ENCODE results near the gene MAST2. TPM values are rescaled to one million over a fixed set of nuclear protein-coding genes. Genes with fewer than 3 reads are reported as not detected.
"Not testable (repeated sequence)": the region's sequence is repeated elsewhere in the genome, so short reads cannot be mapped to it uniquely, and the experiment has no call there.

Gene MAST2
- total and polyA plus RNA-seq, 2 donors: 40.0 to 53.0 TPM

GRCh38 chr1:45930258-45931150 lies 127.1 kb downstream of the MAST2 start:
- WGBS: 74% methylated on average over 7 of the region's 7 CpGs
- peaks cover 1% of the 10 kb centered on the region for H3K36me3 ChIP-seq (ENCODE audit: insufficient read depth)
- no peak overlapping the region for H3K4me3 ChIP-seq (ENCODE audit: low read depth, low read length)
- no peaks in the 10 kb centered on the region for H3K4me1 ChIP-seq (ENCODE audit: insufficient read depth)
- H3K27ac ChIP-seq (ENCODE audit: low read depth): no peak overlapping the region
- DNase-seq (ENCODE audit: extremely low spot score): no peak

- H3K36me3 ChIP-seq (ENCODE audit: insufficient read depth); DNase-seq (ENCODE audit: extremely low spot score); H3K27ac ChIP-seq (ENCODE audit: low read depth); H3K4me3 ChIP-seq (ENCODE audit: low read depth, low read length); H3K4me1 ChIP-seq (ENCODE audit: insufficient read depth): not testable (repeated sequence)
- 91% methylated on average over 6 of the region's 6 CpGs for WGBS
Observed at GRCh38 chr1:45932205-45932604, 128.8 kb downstream of the MAST2 start.

GRCh38 chr1:45934947-45935346 lies 131.5 kb downstream of the MAST2 start:
- no peak overlapping the region for H3K4me3 ChIP-seq (ENCODE audit: low read depth, low read length)
- no peaks in the 10 kb centered on the region for H3K4me1 ChIP-seq (ENCODE audit: insufficient read depth)
- no peak for DNase-seq (ENCODE audit: extremely low spot score)
- no peak overlapping the region for H3K27ac ChIP-seq (ENCODE audit: low read depth)
- H3K36me3 ChIP-seq (ENCODE audit: insufficient read depth): peaks cover 1% of the 10 kb centered on the region
- WGBS: 92% methylated on average over 3 of the region's 3 CpGs

GRCh38 chr1:45938029-45938428 lies 134.6 kb downstream of the MAST2 start:
- Histone ChIP-seq H3K4me3 (ENCODE audit: low read depth, low read length) (no peak overlapping the region), H3K27ac (ENCODE audit: low read depth) (no peak overlapping the region), H3K36me3 (ENCODE audit: insufficient read depth) (peaks cover 1% of the 10 kb centered on the region), H3K4me1 (ENCODE audit: insufficient read depth) (no peaks in the 10 kb centered on the region)
- DNase-seq (ENCODE audit: extremely low spot score): no peak

GRCh38 chr1:45942411-45942810 lies 139.0 kb downstream of the MAST2 start:
- DNase-seq (ENCODE audit: extremely low spot score): no peak
- Histone ChIP-seq H3K27ac (ENCODE audit: low read depth) (no peak overlapping the region), H3K4me3 (ENCODE audit: low read depth, low read length) (no peak overlapping the region), H3K36me3 (ENCODE audit: insufficient read depth) (no peaks in the 10 kb centered on the region), H3K4me1 (ENCODE audit: insufficient read depth) (no peaks in the 10 kb centered on the region)
- WGBS: 95% methylated on average over 1 of the region's 1 CpG

- H3K4me1 ChIP-seq (ENCODE audit: insufficient read depth): no peaks in the 10 kb centered on the region
- H3K27ac ChIP-seq (ENCODE audit: low read depth): no peak overlapping the region
- no peak overlapping the region for H3K4me3 ChIP-seq (ENCODE audit: low read depth, low read length)
- 54% methylated on average over 1 of the region's 1 CpG for WGBS
- no peaks in the 10 kb centered on the region for H3K36me3 ChIP-seq (ENCODE audit: insufficient read depth)
- DNase-seq (ENCODE audit: extremely low spot score): no peak
Observed at GRCh38 chr1:45943185-45943584, 139.8 kb downstream of the MAST2 start.

- H3K4me1 ChIP-seq (ENCODE audit: insufficient read depth): no peaks in the 10 kb centered on the region
- DNase-seq (ENCODE audit: extremely low spot score): no peak
- no peaks in the 10 kb centered on the region for H3K36me3 ChIP-seq (ENCODE audit: insufficient read depth)
- 37% methylated on average over 2 of the region's 2 CpGs for WGBS
- no peak overlapping the region for H3K4me3 ChIP-seq (ENCODE audit: low read depth, low read length)
- no peak overlapping the region for H3K27ac ChIP-seq (ENCODE audit: low read depth)
Observed at GRCh38 chr1:45945426-45945825, 142.0 kb downstream of the MAST2 start.

- H3K4me1 ChIP-seq (ENCODE audit: insufficient read depth): not testable (repeated sequence)
Observed at GRCh38 chr1:45949462-45949861, 146.1 kb downstream of the MAST2 start.

GRCh38 chr1:45952072-45952471 lies 148.7 kb downstream of the MAST2 start:
- Histone ChIP-seq H3K36me3 (ENCODE audit: insufficient read depth) (no peaks in the 10 kb centered on the region), H3K4me1 (ENCODE audit: insufficient read depth) (no peaks in the 10 kb centered on the region), H3K4me3 (ENCODE audit: low read depth, low read length) (no peak overlapping the region), H3K27ac (ENCODE audit: low read depth) (no peak overlapping the region)
- 83% methylated on average over 2 of the region's 2 CpGs for WGBS
- DNase-seq (ENCODE audit: extremely low spot score): no peak

More at GRCh38 chr1:45949462-45949861, 146.1 kb downstream of the MAST2 start:
- H3K4me3 ChIP-seq (ENCODE audit: low read depth, low read length); DNase-seq (ENCODE audit: extremely low spot score); H3K36me3 ChIP-seq (ENCODE audit: insufficient read depth); H3K27ac ChIP-seq (ENCODE audit: low read depth): not testable (repeated sequence)
- WGBS: 91% methylated on average over 2 of the region's 2 CpGs

GRCh38 chr1:45953934-45954847 lies 150.8 kb downstream of the MAST2 start:
- 26% methylated on average over 9 of the region's 9 CpGs for WGBS
- no peak for DNase-seq (ENCODE audit: extremely low spot score)
- H3K4me3 ChIP-seq (ENCODE audit: low read depth, low read length): no peak overlapping the region
- H3K36me3 ChIP-seq (ENCODE audit: insufficient read depth): no peaks in the 10 kb centered on the region
- peak overlapping the region; percentile 71 for H3K27ac ChIP-seq (ENCODE audit: low read depth)
- H3K4me1 ChIP-seq (ENCODE audit: insufficient read depth): no peaks in the 10 kb centered on the region

GRCh38 chr1:45957684-45958083 lies 154.3 kb downstream of the MAST2 start:
- no peaks in the 10 kb centered on the region for H3K4me1 ChIP-seq (ENCODE audit: insufficient read depth)
- no peak for DNase-seq (ENCODE audit: extremely low spot score)
- no peaks in the 10 kb centered on the region for H3K36me3 ChIP-seq (ENCODE audit: insufficient read depth)
- H3K4me3 ChIP-seq (ENCODE audit: low read depth, low read length): no peak overlapping the region
- H3K27ac ChIP-seq (ENCODE audit: low read depth): no peak overlapping the region
- 74% methylated on average over 2 of the region's 2 CpGs for WGBS

GRCh38 chr1:45958317-45958716 lies 154.9 kb downstream of the MAST2 start:
- Histone ChIP-seq H3K36me3 (ENCODE audit: insufficient read depth) (no peaks in the 10 kb centered on the region), H3K27ac (ENCODE audit: low read depth) (no peak overlapping the region), H3K4me1 (ENCODE audit: insufficient read depth) (no peaks in the 10 kb centered on the region), H3K4me3 (ENCODE audit: low read depth, low read length) (no peak overlapping the region)
- DNase-seq (ENCODE audit: extremely low spot score): no peak

- H3K27ac ChIP-seq (ENCODE audit: low read depth): no peak overlapping the region
- no peaks in the 10 kb centered on the region for H3K4me1 ChIP-seq (ENCODE audit: insufficient read depth)
- no peak overlapping the region for H3K4me3 ChIP-seq (ENCODE audit: low read depth, low read length)
- no peaks in the 10 kb centered on the region for H3K36me3 ChIP-seq (ENCODE audit: insufficient read depth)
- DNase-seq (ENCODE audit: extremely low spot score): no peak
Observed at GRCh38 chr1:45960930-45961715, 157.7 kb downstream of the MAST2 start.

All from urinary bladder (tissue), 4 donors.